HCT116 (cell line): ENCODE results near the gene CCR2. TPM values are rescaled to one million over a fixed set of nuclear protein-coding genes. Genes with fewer than 3 reads are reported as not detected.

ENCODE experiments used
- ATAC-seq: fragments of 200-7000 bp; cut with Tn5 transposase; 2 replicates; pipeline ENCODE4 v1.9.1; 2020; ENCODE audit warnings: mild to moderate bottlenecking, moderate library complexity
- BruUV-seq: library from RNA; stranded (reverse); fragments of 400-500 nt; replicated peaks from 2 replicates; lab custom pipeline; 2021; lab: Mats Ljungman, UMichigan
- CTCF ChIA-PET: fragments of 300-600 bp; sonication (Branson Sonifier 250); formaldehyde crosslinking; loops from one replicate; lab custom pipeline; 2021; ENCODE audit warnings: antibody characterized with exemption; lab: Charles Lee
- POLR2A ChIA-PET: fragments of 300-600, 350-600 bp; sonication (Branson Sonifier 250); formaldehyde crosslinking; loops from one replicate; lab custom pipeline; 2021; ENCODE audit warnings: antibody characterized with exemption; lab: Charles Lee
- RAD21 ChIA-PET, 2 experiments: fragments of 300-600 bp; sonication (Branson Sonifier 250); formaldehyde crosslinking; loops; one replicate each; lab custom pipeline; 2023; ENCODE audit warnings: low total read pairs in 2 of 2; ENCODE audit not compliant: uncharacterized antibody in 2 of 2, unreplicated experiment in 2 of 2, low non-redundant PET in 1 of 2; lab: Charles Lee
- DNase-seq: peaks from one replicate; pipeline ENCODE4 v3.0.0-alpha.2; 2010; ENCODE audit warnings: low read depth, low spot score
- H2AFZ ChIP-seq: fragments of 200-600 bp; shearing (Covaris generic), sonication (generic); 2 replicates; pipeline ENCODE4 v1.6.1; 2017; ENCODE audit warnings: low read depth, mixed run types, mixed read lengths, antibody characterized with exemption, low read length; ENCODE audit not compliant: poor library complexity, severe bottlenecking
- H3K27ac ChIP-seq: 2 replicates; pipeline ENCODE4 v1.5.1; 2012; ENCODE audit warnings: low read depth, low read length
- H3K27me3 ChIP-seq: fragments of 200-600 bp; sonication (generic); 2 replicates; pipeline ENCODE4 v1.6.1; 2016; ENCODE audit warnings: mixed run types, low read length, mixed read lengths; ENCODE audit not compliant: insufficient read depth
- H3K36me3 ChIP-seq, 2 experiments: fragments of 200-500 bp in 1 of 2; fragments of 200-600 bp in 1 of 2; sonication (Bioruptor generic) in 1 of 2; sonication (generic) in 1 of 2; 2 replicates each; pipeline versions ENCODE4 v1.5.1 to v1.6.1; 2014 to 2016; ENCODE audit warnings: low read length in 2 of 2, inconsistent platforms in 1 of 2, mixed read lengths in 1 of 2, mixed run types in 1 of 2; ENCODE audit not compliant: insufficient read depth in 2 of 2, control insufficient read depth in 1 of 2
- H3K4me1 ChIP-seq, 2 experiments: fragments of 200-600 bp in 1 of 2; sonication (generic) in 1 of 2; 2 replicates each; pipeline versions ENCODE4 v1.5.1 to v1.6.1; 2012 to 2017; ENCODE audit warnings: low read length in 2 of 2, inconsistent platforms in 1 of 2, mild to moderate bottlenecking in 1 of 2, mixed read lengths in 1 of 2, mixed run types in 1 of 2, moderate library complexity in 1 of 2; ENCODE audit not compliant: insufficient read depth in 2 of 2, control insufficient read depth in 1 of 2
- H3K4me2 ChIP-seq: fragments of 200-600 bp; sonication (generic); 2 replicates; pipeline ENCODE4 v1.6.1; 2017; ENCODE audit warnings: mixed run types, low read length, mixed read lengths
- H3K4me3 ChIP-seq, 2 experiments: fragments of 200-600 bp in 1 of 2; sonication (generic) in 1 of 2; replicated peaks in 1 of 2; 2 replicates each; pipeline ENCODE4 v1.5.1; 2011 to 2016; ENCODE audit warnings: low read length in 2 of 2, control low read depth in 1 of 2, low read depth in 1 of 2, mild to moderate bottlenecking in 1 of 2, mixed read lengths in 1 of 2, mixed run types in 1 of 2
- H3K79me2 ChIP-seq: fragments of 200-600 bp; sonication (generic); 2 replicates; pipeline ENCODE4 v1.6.1; 2017; ENCODE audit warnings: mild to moderate bottlenecking, mixed run types, low read length, moderate library complexity, mixed read lengths; ENCODE audit not compliant: insufficient read depth
- H3K9ac ChIP-seq: fragments of 200-600 bp; sonication (generic); 2 replicates; pipeline ENCODE4 v1.6.1; 2016; ENCODE audit warnings: low read length, mixed read lengths
- H3K9me2 ChIP-seq: fragments of 200-600 bp; sonication (generic), shearing (Covaris generic); 2 replicates; pipeline ENCODE4 v1.6.1; 2017; ENCODE audit warnings: mixed run types, mild to moderate bottlenecking, moderate library complexity; ENCODE audit not compliant: insufficient read depth
- H3K9me3 ChIP-seq, 2 experiments: fragments of 200-500 bp in 1 of 2; fragments of 200-600 bp in 1 of 2; sonication (Bioruptor generic) in 1 of 2; sonication (generic) in 1 of 2; 2 replicates each; pipeline ENCODE4 v1.6.1; 2014 to 2017; ENCODE audit warnings: low read length in 2 of 2, mixed read lengths in 2 of 2, inconsistent platforms in 1 of 2, low read depth in 1 of 2, mild to moderate bottlenecking in 1 of 2, mixed run types in 1 of 2, moderate library complexity in 1 of 2; ENCODE audit not compliant: control insufficient read depth in 1 of 2, insufficient read depth in 1 of 2
- H4K20me1 ChIP-seq: fragments of 200-600 bp; sonication (generic), shearing (Covaris generic); 2 replicates; pipeline ENCODE4 v1.6.1; 2017; ENCODE audit warnings: mixed run types, mild to moderate bottlenecking, moderate library complexity; ENCODE audit not compliant: insufficient read depth
- CEBPB ChIP-seq: IDR thresholded peaks from 2 replicates; pipeline ENCODE4 v1.6.1; 2012; ENCODE audit warnings: low read depth
- EGR1 ChIP-seq: IDR thresholded peaks from 2 replicates; pipeline ENCODE4 v1.6.1; 2012; ENCODE audit warnings: low read depth
- POLR2A ChIP-seq: IDR thresholded peaks from 2 replicates; pipeline ENCODE4 v1.7.0; 2011; ENCODE audit warnings: borderline replicate concordance; ENCODE audit not compliant: insufficient read depth, insufficient read length; ENCODE audit errors: extremely low read depth
- SP1 ChIP-seq: IDR thresholded peaks from 2 replicates; pipeline ENCODE4 v1.6.1; 2012; ENCODE audit warnings: low read depth
- TCF7L2 ChIP-seq: IDR thresholded peaks from 2 replicates; pipeline ENCODE4 v1.7.0; 2011; ENCODE audit warnings: borderline replicate concordance, inconsistent platforms; ENCODE audit not compliant: insufficient read depth, insufficient read length; ENCODE audit errors: extremely low read depth
- YY1 ChIP-seq: IDR thresholded peaks from 2 replicates; pipeline ENCODE4 v1.6.1; 2011; ENCODE audit warnings: low read length, low read depth, moderate library complexity, mild to moderate bottlenecking; ENCODE audit not compliant: insufficient replicate concordance; ENCODE audit errors: extremely low read depth
- ZNF274 ChIP-seq: fragments of 200-500 bp; sonication (Bioruptor generic); IDR thresholded peaks from 2 replicates; pipeline ENCODE4 v1.6.1; 2014; ENCODE audit warnings: mild to moderate bottlenecking, low read depth, low read length, inconsistent platforms
- intact Hi-C: fragments of 100-400 bp; cut with micrococcal nuclease; formaldehyde crosslinking; loops from 2 replicates; pipeline ENCODE4 v1.10.0; 2022
- total RNA-seq: library from RNA; stranded (reverse); gene quantifications from one replicate; pipeline ENCODE4 v1.2.1, GENCODE V29; 2021; ENCODE audit not compliant: unreplicated experiment
- TF ChIP-seq, protein P1 (sequence below): IDR thresholded peaks from 2 replicates; pipeline ENCODE4 v1.6.1; 2011; ENCODE audit warnings: mild to moderate bottlenecking, low read length, moderate library complexity; ENCODE audit not compliant: insufficient replicate concordance; ENCODE audit errors: extremely low read depth

CCR2 gene
- total RNA-seq, 1 experiment from 2014 or later = not detected

DNA sequence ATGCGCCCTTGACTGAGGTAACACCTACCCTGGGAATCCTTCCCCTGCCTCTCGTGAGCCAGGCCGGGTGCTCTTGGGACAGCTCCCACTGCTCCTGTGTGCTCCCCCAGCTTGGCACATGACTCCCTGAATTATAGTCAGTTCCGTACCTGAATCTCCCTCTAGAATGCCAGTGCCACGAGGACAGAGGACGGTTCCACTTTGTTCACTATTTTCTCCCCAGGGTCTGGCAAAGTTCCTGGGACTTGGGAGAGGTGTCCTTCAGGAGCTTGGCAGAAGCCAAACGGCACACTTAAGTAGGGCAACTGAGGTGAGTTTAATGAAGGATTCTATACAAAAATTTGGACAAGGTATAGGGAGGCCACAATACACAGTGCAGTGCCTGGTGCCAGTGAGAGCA lies 43.2 kb downstream of the CCR2 start:
- Histone ChIP-seq H3K4me2 (no peak overlapping the region), H2AFZ (no peak overlapping the region), H3K9ac (no peak overlapping the region), H3K27me3 (no peaks in the 10 kb centered on the region), H3K9me3 (no peaks in the 10 kb centered on the region), H3K79me2 (no peaks in the 10 kb centered on the region), H3K4me1 (no peaks in the 10 kb centered on the region), H3K4me3 (no peak overlapping the region), H3K27ac (no peak overlapping the region), H3K9me2 (no peaks in the 10 kb centered on the region), H3K36me3 (no peaks in the 10 kb centered on the region), H4K20me1 (no peaks in the 10 kb centered on the region)
- ChIA-PET RAD21 (no interaction called here), CTCF (interaction anchor here (1.2 kb wide), 1 partner anchor 14 kb away, joined by 3 read pairs; no protein-coding TSS in a partner anchor), POLR2A (no interaction called here)
- intact Hi-C loops = no loop called here
- DNase-seq = no peak
- no peak for ATAC-seq
- no TSS peak for BruUV-seq
- no peak for TF ChIP-seq SP1
- no peak for TF ChIP-seq CEBPB
- TF ChIP-seq TCF7L2 = no peak
- TF ChIP-seq EGR1 = no peak
- TF ChIP-seq, protein P1, sequence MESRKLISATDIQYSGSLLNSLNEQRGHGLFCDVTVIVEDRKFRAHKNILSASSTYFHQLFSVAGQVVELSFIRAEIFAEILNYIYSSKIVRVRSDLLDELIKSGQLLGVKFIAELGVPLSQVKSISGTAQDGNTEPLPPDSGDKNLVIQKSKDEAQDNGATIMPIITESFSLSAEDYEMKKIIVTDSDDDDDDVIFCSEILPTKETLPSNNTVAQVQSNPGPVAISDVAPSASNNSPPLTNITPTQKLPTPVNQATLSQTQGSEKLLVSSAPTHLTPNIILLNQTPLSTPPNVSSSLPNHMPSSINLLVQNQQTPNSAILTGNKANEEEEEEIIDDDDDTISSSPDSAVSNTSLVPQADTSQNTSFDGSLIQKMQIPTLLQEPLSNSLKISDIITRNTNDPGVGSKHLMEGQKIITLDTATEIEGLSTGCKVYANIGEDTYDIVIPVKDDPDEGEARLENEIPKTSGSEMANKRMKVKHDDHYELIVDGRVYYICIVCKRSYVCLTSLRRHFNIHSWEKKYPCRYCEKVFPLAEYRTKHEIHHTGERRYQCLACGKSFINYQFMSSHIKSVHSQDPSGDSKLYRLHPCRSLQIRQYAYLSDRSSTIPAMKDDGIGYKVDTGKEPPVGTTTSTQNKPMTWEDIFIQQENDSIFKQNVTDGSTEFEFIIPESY = no peak
- TF ChIP-seq ZNF274 = no peak
- TF ChIP-seq YY1 = no peak
- no peak for TF ChIP-seq POLR2A
